ENCODE results near the gene IFI44.

The IFI44 gene

DNA sequence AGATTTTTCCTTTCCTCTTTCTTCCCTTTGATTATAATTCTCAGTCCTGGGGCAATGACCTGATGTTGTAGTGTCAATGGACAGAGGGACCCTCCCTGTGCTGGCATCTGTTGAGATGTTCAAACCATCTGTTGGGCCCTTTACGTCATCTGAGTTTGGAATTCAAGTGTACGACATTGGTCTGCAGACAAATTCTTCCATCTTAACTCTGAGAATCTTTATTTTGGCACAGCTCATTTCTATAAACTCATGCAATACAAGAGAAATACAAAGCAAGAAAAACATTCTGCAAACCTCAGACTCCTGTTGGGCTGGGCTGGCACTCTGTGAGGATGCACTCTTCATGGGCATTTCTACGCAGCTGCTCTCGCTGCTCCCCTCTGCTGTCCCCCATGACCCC lies 54.2 kb downstream of the IFI44 start:
- H3K4me3 Mint-ChIP-seq, result no peak overlapping the region
- no peak overlapping the region for H3K27ac Mint-ChIP-seq
- H3K9me3 Mint-ChIP-seq, result peaks cover 12% of the 10 kb centered on the region
- no peak for ATAC-seq
- no peak for DNase-seq
- H3K27me3 Mint-ChIP-seq, result peaks cover 3% of the 10 kb centered on the region
- H3K36me3 Mint-ChIP-seq (ENCODE audit: low read depth), result peaks cover 2% of the 10 kb centered on the region
- no peaks in the 10 kb centered on the region for H3K4me1 Mint-ChIP-seq

DNA sequence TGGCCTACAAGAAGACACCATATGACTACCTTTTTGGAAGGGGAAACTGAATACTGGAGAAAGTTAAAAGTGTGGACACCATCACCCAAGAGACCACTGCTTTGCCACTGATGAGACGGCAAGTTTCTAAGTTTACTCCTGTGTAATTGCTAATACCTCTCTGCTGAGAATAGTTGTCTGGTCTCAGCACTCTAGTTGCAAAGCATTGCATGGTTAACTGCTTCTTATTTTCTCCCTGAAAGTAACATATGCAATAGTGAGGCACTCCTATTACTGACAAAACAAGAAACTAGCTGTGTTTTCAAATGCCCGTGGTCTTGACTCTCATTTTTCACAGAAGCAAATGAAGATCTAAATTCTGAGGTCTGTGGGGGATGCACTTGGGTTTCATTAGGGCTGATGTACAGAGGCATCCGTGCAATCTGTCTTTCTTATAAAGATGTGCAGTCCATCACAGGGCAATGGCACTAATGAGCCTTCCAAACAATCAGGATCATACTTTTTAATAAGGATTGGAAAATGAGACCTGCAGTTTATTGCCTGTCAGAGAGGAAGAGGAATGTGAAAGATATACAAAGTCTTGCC lies 62.9 kb downstream of the IFI44 start:
- H3K36me3 Mint-ChIP-seq (ENCODE audit: low read depth), result no peaks in the 10 kb centered on the region
- H3K4me1 Mint-ChIP-seq, result no peaks in the 10 kb centered on the region
- DNase-seq, result no peak
- no peaks in the 10 kb centered on the region for H3K27me3 Mint-ChIP-seq
- no peaks in the 10 kb centered on the region for H3K9me3 Mint-ChIP-seq
- ATAC-seq, result no peak
- H3K4me3 Mint-ChIP-seq, result no peak overlapping the region
- no peak overlapping the region for H3K27ac Mint-ChIP-seq

DNA sequence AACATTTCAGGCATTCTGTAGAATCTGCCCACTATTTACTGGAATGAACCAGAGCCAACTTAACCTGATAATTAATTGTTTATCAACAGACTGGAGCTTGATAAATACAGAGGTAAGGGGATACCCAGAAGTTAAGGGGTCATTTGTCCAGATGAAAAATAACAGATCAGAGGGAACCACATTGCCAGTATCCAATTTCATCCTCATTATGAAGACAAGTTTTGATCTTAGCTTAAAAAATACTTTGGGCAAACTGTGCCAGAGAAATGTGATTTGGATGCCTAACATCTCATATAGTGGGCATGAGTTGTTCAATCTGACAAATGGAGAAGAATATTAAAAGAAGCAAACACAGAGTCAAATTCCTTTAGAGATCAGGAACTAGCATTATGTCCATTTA lies 63.7 kb downstream of the IFI44 start:
- Mint-ChIP-seq H3K36me3 (ENCODE audit: low read depth) (no peaks in the 10 kb centered on the region), H3K9me3 (no peaks in the 10 kb centered on the region), H3K27me3 (no peaks in the 10 kb centered on the region), H3K27ac (no peak overlapping the region), H3K4me1 (no peaks in the 10 kb centered on the region), H3K4me3 (no peak overlapping the region)
- DNase-seq, result no peak
- ATAC-seq, result no peak
